Liver (tissue), 9 donors: ENCODE results near the gene RFNG. TPM values are rescaled to one million over a fixed set of nuclear protein-coding genes. Genes with fewer than 3 reads are reported as not detected.

ENCODE experiments used
- DNase-seq: peaks from one replicate; pipeline ENCODE4 v3.0.0-alpha.2; 2017; ENCODE audit warnings: low spot score
- H3K27ac ChIP-seq, 2 donors: one replicate each; pipeline ENCODE4 v1.7.0; 2013; ENCODE audit warnings: inconsistent platforms in 2 of 2, low read length in 2 of 2, control low read depth in 1 of 2, low read depth in 1 of 2, mild to moderate bottlenecking in 1 of 2
- H3K27me3 ChIP-seq, 4 donors: one replicate each; pipeline versions ENCODE4 v1.6.1 to v1.7.0; 2013; ENCODE audit warnings: low read length in 3 of 4, inconsistent platforms in 1 of 4, mild to moderate bottlenecking in 1 of 4, moderate library complexity in 1 of 4; ENCODE audit not compliant: control insufficient read depth in 4 of 4, insufficient read depth in 4 of 4
- H3K36me3 ChIP-seq, 4 donors: one replicate each; pipeline versions ENCODE4 v1.6.1 to v1.7.0; 2013; ENCODE audit warnings: low read length in 3 of 4, mild to moderate bottlenecking in 3 of 4, low read depth in 1 of 4, moderate library complexity in 1 of 4; ENCODE audit not compliant: control insufficient read depth in 4 of 4, insufficient read depth in 3 of 4
- H3K4me1 ChIP-seq, 4 donors: one replicate each; pipeline versions ENCODE4 v1.6.1 to v1.7.0; 2013; ENCODE audit warnings: low read length in 3 of 4, mild to moderate bottlenecking in 3 of 4, moderate library complexity in 1 of 4; ENCODE audit not compliant: control insufficient read depth in 4 of 4, insufficient read depth in 4 of 4
- H3K4me3 ChIP-seq, 3 donors: one replicate each; pipeline versions ENCODE4 v1.6.1 to v1.7.0; 2013; ENCODE audit warnings: low read length in 3 of 3, control low read depth in 1 of 3, low read depth in 1 of 3, mild to moderate bottlenecking in 1 of 3
- H3K9ac ChIP-seq, 2 donors: one replicate each; pipeline ENCODE4 v1.7.0; 2013; ENCODE audit warnings: low read length in 2 of 2, mild to moderate bottlenecking in 2 of 2, moderate library complexity in 2 of 2, control low read depth in 1 of 2, low read depth in 1 of 2
- H3K9me3 ChIP-seq, 4 donors: one replicate each; pipeline versions ENCODE4 v1.6.1 to v1.7.0; 2013; ENCODE audit warnings: low read length in 3 of 4; ENCODE audit not compliant: control insufficient read depth in 4 of 4
- FOXA1 ChIP-seq: IDR thresholded peaks from 2 replicates; pipeline ENCODE4 v1.6.1; 2016; ENCODE audit warnings: antibody characterized with exemption
- FOXA2 ChIP-seq: IDR thresholded peaks from 2 replicates; pipeline ENCODE4 v1.6.1; 2016; ENCODE audit warnings: antibody characterized with exemption
- GABPA ChIP-seq, 2 donors: IDR thresholded peaks in 1 of 2; conservative IDR thresholded peaks in 1 of 2; 2 replicates each; pipeline ENCODE4 v1.6.1; 2016; ENCODE audit warnings: antibody characterized with exemption in 2 of 2, mild to moderate bottlenecking in 1 of 2, moderate library complexity in 1 of 2
- HNF4A ChIP-seq, 2 donors: conservative IDR thresholded peaks; 2 replicates each; pipeline ENCODE4 v1.6.1; 2016; ENCODE audit warnings: antibody characterized with exemption in 2 of 2, mild to moderate bottlenecking in 2 of 2
- JUND ChIP-seq, 2 donors: IDR thresholded peaks; 2 replicates each; pipeline ENCODE4 v1.6.1; 2016; ENCODE audit warnings: antibody characterized with exemption in 2 of 2
- NR2F2 ChIP-seq: IDR thresholded peaks from 2 replicates; pipeline ENCODE4 v1.6.1; 2016; ENCODE audit warnings: antibody characterized with exemption
- RAD21 ChIP-seq, 2 donors: IDR thresholded peaks; 2 replicates each; pipeline ENCODE4 v1.6.1; 2016; ENCODE audit warnings: antibody characterized with exemption in 2 of 2, mild to moderate bottlenecking in 2 of 2
- RXRA ChIP-seq, 2 donors: IDR thresholded peaks; 2 replicates each; pipeline ENCODE4 v1.6.1; 2017 to 2018; ENCODE audit warnings: antibody characterized with exemption in 2 of 2, mild to moderate bottlenecking in 1 of 2
- SP1 ChIP-seq: IDR thresholded peaks from 2 replicates; pipeline ENCODE4 v1.6.1; 2018; ENCODE audit warnings: antibody characterized with exemption, mild to moderate bottlenecking
- TAF1 ChIP-seq: conservative IDR thresholded peaks from 2 replicates; pipeline ENCODE4 v1.6.1; 2016; ENCODE audit warnings: antibody characterized with exemption, mild to moderate bottlenecking
- WGBS: extraction: QIAGEN DNeasy Blood & Tissue Kit; methylation state at CpG from one replicate; pipeline ENCODE4 v1.1.7; 2013; 5-methylcytosine and 5-hydroxymethylcytosine counted together
- polyA plus RNA-seq, 2 donors: library from polyadenylated mRNA; stranded (reverse) in 1 of 2; unstranded in 1 of 2; fragments of 200-250 nt in 1 of 2; fragments of >200 nt in 1 of 2; fragmentation: Nextera tagmentation in 1 of 2; extraction: Ambion mirVana in 1 of 2; gene quantifications; one replicate each; pipeline versions ENCODE4 v1.2.1 to v1.2.3, GENCODE V29; 2013 to 2015
- total RNA-seq, 2 donors: library from RNA; depleted of rRNA; stranded (reverse); fragments of >200 nt; gene quantifications; one replicate each; pipeline ENCODE4 v1.2.3, GENCODE V29; 2014
- TF ChIP-seq, protein P1 (sequence below): IDR thresholded peaks from 2 replicates; pipeline ENCODE4 v1.6.1; 2016; ENCODE audit warnings: antibody characterized with exemption
- TF ChIP-seq, protein P2 (sequence below): fragments of 150-350 bp; IDR thresholded peaks from 2 replicates; pipeline ENCODE4 v1.5.1; 2017; ENCODE audit warnings: improper control_type of control experiment, low read depth, low read length; ENCODE audit not compliant: missing input control
- TF ChIP-seq, protein P3 (sequence below): IDR thresholded peaks from 2 replicates; pipeline ENCODE4 v1.6.1; 2016; ENCODE audit warnings: antibody characterized with exemption, mild to moderate bottlenecking
- TF ChIP-seq, protein P4 (sequence below): IDR thresholded peaks from 2 replicates; pipeline ENCODE4 v1.6.1; 2016; ENCODE audit warnings: antibody characterized with exemption
- donor health status: healthy.
- donor health status: healthy.
- donor health status: healthy.
- donor health status: healthy.
- donor health status: healthy.

Gene RFNG
- total and polyA plus RNA-seq, 4 donors: 15.0 to 36.0 (median 23.4) TPM

DNA sequence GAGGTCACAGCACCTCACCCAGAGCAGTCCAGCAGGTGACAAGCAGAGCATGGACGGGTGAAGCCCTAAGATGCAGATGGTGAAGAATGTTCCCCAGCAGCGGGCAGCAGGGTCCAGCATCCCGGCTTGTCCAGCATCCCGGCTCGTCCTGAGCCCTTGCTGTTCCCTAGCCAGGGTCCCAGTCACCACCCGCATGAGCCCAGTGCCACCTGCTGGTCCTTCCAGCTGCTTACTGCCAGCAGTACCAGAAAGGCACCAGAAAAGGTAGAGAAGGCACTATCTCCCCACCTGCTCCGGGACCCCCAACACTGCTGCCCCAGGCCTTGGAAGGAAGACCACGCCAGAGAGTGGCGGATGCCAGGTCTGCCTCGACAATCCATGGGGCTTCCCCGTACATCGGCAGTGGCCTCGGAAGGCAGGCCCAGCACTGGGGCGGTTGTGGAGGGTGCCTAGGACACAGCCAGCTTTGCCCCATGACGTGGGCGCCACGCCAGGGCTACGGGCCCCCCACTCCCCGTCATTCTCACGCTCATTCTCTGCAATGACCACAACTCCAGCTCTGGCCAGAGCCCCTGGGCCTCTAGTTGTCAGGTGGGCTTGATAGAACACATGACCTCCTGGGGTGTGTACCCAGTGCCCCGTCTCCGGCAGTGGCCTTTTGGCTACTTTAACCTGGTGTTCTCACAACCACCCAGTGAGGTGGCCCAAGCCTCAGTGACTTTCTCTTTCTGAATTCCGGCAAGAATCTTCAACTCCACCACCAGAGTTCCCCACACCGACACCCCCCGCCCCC is 30.3 kb downstream of the RFNG start:
- H3K27me3 ChIP-seq: no peaks in the 10 kb centered on the region
- no peaks in the 10 kb centered on the region for H3K36me3 ChIP-seq
- H3K9me3 ChIP-seq: no peaks in the 10 kb centered on the region
- peak overlapping the region in 2 of 3 donors; percentile 64 to 80 for H3K4me3 ChIP-seq
- TF ChIP-seq FOXA2 (no peak), HNF4A (conservative IDR thresholded peaks at IDR 0.05) (no peak), RAD21 (IDR thresholded peaks at IDR 0.05) (peak; percentile 93 to 97), GABPA (IDR thresholded peaks at IDR 0.05 in 1 of 2, conservative IDR thresholded peaks at IDR 0.05 in 1 of 2) (no peak)
- TF ChIP-seq, protein P1, sequence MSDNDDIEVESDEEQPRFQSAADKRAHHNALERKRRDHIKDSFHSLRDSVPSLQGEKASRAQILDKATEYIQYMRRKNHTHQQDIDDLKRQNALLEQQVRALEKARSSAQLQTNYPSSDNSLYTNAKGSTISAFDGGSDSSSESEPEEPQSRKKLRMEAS: no peak
- TF ChIP-seq, protein P2, sequence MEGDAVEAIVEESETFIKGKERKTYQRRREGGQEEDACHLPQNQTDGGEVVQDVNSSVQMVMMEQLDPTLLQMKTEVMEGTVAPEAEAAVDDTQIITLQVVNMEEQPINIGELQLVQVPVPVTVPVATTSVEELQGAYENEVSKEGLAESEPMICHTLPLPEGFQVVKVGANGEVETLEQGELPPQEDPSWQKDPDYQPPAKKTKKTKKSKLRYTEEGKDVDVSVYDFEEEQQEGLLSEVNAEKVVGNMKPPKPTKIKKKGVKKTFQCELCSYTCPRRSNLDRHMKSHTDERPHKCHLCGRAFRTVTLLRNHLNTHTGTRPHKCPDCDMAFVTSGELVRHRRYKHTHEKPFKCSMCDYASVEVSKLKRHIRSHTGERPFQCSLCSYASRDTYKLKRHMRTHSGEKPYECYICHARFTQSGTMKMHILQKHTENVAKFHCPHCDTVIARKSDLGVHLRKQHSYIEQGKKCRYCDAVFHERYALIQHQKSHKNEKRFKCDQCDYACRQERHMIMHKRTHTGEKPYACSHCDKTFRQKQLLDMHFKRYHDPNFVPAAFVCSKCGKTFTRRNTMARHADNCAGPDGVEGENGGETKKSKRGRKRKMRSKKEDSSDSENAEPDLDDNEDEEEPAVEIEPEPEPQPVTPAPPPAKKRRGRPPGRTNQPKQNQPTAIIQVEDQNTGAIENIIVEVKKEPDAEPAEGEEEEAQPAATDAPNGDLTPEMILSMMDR: peak; percentile 80
- DNase-seq: peak; percentile 63
- WGBS: 21% methylated on average over 25 of the region's 25 CpGs
- H3K4me1 ChIP-seq: peaks cover 17 to 59% (median 41%) of the 10 kb centered on the region in 4 donors
- H3K9ac ChIP-seq: peak overlapping the region; percentile 6 to 55
- peak overlapping the region; percentile 15 to 60 for H3K27ac ChIP-seq

DNA sequence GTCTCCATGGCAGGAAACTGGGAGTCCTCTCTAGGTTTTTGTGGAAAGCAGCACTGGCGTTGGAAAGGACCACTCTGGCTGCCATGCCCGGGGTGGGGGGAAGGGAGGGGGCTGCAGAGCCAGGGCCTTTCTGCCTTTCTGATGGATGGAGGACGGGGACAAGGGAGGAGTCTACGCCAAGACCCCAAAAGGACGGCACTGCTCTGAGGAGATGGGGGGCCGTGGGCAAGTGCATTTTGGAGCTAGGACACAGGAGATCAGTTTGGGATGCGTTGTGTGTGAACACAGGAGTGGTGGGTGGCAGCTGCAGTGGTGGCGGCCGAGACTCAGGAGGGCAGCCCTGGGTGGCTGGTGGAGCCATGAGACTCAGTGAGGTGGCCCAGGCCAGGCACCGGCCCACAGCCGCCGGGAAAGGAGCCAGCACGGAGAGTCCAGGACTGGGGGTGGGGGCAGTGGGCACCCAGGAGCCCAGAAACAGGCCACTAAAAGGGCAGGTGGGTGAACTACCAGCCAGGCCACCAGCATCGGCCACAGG is 31.0 kb downstream of the RFNG start:
- DNase-seq: no peak
- Histone ChIP-seq H3K27me3 (no peaks in the 10 kb centered on the region), H3K9ac (no peak overlapping the region), H3K4me3 (no peak overlapping the region), H3K4me1 (peaks cover 13 to 55% (median 37%) of the 10 kb centered on the region in 4 donors), H3K27ac (no peak overlapping the region), H3K9me3 (no peaks in the 10 kb centered on the region), H3K36me3 (no peaks in the 10 kb centered on the region)
- TF ChIP-seq JUND (IDR thresholded peaks at IDR 0.05) (no peak), HNF4A (conservative IDR thresholded peaks at IDR 0.05) (no peak), TAF1 (no peak), FOXA2 (no peak), NR2F2 (no peak)
- WGBS: 66% methylated on average over 14 of the region's 14 CpGs

DNA sequence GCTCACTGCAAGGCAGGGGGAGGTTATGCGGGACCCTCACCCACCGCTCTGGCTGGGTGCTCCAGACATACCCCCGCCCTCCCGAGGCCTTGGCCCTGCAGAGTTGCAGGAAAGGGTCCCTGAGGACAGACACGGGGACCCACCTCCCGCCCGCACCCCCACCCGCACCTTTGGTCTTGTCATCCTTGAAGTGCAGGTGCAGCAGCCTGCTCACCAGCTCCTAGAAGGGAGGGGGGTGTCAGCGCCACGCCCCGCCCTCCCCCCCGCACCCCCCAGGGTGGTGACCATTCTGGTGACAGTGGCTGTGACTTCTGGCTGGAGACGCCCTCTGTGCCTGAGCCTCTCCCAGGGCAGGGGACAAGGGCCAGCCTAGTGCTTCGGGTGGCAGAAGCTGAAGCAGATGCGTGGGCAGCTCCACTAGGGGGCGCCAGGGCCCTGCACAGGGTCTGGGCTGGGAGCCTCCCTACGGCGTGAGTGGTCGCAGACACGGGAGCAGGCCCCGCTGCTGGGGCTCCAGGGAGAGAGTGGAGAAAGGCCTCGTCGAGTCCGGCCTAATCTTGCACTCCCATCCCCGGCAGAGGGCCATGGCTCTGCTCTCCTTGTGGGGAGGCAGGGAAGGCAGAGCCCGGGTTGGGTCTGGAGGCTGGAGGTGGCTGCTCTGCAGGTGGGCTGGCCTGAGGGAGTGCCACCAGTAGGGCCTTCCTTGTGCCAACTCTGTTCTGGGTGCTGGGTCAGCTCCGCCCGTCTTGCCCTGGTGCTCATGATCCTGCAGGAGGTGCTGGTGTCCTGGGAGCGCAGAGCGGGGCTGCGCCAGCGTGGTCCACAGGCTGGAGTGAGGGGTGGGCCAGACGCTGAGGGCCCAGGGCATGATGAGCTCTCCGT is 31.7 kb downstream of the RFNG start:
- DNase-seq: peak; percentile 79
- no peak overlapping the region for H3K4me3 ChIP-seq
- H3K4me1 ChIP-seq: peaks cover 13 to 51% (median 36%) of the 10 kb centered on the region in 4 donors
- no peaks in the 10 kb centered on the region for H3K27me3 ChIP-seq
- no peak overlapping the region for H3K9ac ChIP-seq
- no peaks in the 10 kb centered on the region for H3K9me3 ChIP-seq
- no peaks in the 10 kb centered on the region for H3K36me3 ChIP-seq
- no peak overlapping the region for H3K27ac ChIP-seq
- 60% methylated on average over 34 of the region's 34 CpGs for WGBS
- TF ChIP-seq GABPA (IDR thresholded peaks at IDR 0.05 in 1 of 2, conservative IDR thresholded peaks at IDR 0.05 in 1 of 2) (no peak), SP1 (no peak), TAF1 (no peak), HNF4A (conservative IDR thresholded peaks at IDR 0.05) (no peak), FOXA1 (no peak), NR2F2 (no peak), RXRA (IDR thresholded peaks at IDR 0.05) (peak in 1 of 2 donors; percentile 18), JUND (IDR thresholded peaks at IDR 0.05) (no peak), RAD21 (IDR thresholded peaks at IDR 0.05) (peak; percentile 56 to 79)
- TF ChIP-seq, protein P3, sequence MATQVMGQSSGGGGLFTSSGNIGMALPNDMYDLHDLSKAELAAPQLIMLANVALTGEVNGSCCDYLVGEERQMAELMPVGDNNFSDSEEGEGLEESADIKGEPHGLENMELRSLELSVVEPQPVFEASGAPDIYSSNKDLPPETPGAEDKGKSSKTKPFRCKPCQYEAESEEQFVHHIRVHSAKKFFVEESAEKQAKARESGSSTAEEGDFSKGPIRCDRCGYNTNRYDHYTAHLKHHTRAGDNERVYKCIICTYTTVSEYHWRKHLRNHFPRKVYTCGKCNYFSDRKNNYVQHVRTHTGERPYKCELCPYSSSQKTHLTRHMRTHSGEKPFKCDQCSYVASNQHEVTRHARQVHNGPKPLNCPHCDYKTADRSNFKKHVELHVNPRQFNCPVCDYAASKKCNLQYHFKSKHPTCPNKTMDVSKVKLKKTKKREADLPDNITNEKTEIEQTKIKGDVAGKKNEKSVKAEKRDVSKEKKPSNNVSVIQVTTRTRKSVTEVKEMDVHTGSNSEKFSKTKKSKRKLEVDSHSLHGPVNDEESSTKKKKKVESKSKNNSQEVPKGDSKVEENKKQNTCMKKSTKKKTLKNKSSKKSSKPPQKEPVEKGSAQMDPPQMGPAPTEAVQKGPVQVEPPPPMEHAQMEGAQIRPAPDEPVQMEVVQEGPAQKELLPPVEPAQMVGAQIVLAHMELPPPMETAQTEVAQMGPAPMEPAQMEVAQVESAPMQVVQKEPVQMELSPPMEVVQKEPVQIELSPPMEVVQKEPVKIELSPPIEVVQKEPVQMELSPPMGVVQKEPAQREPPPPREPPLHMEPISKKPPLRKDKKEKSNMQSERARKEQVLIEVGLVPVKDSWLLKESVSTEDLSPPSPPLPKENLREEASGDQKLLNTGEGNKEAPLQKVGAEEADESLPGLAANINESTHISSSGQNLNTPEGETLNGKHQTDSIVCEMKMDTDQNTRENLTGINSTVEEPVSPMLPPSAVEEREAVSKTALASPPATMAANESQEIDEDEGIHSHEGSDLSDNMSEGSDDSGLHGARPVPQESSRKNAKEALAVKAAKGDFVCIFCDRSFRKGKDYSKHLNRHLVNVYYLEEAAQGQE: no peak
- TF ChIP-seq, protein P2: peak; percentile 67
- TF ChIP-seq, protein P4, sequence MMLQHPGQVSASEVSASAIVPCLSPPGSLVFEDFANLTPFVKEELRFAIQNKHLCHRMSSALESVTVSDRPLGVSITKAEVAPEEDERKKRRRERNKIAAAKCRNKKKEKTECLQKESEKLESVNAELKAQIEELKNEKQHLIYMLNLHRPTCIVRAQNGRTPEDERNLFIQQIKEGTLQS: no peak
- TF ChIP-seq, protein P1: no peak
